ENCODE data around the gene RAC2.

DNA sequence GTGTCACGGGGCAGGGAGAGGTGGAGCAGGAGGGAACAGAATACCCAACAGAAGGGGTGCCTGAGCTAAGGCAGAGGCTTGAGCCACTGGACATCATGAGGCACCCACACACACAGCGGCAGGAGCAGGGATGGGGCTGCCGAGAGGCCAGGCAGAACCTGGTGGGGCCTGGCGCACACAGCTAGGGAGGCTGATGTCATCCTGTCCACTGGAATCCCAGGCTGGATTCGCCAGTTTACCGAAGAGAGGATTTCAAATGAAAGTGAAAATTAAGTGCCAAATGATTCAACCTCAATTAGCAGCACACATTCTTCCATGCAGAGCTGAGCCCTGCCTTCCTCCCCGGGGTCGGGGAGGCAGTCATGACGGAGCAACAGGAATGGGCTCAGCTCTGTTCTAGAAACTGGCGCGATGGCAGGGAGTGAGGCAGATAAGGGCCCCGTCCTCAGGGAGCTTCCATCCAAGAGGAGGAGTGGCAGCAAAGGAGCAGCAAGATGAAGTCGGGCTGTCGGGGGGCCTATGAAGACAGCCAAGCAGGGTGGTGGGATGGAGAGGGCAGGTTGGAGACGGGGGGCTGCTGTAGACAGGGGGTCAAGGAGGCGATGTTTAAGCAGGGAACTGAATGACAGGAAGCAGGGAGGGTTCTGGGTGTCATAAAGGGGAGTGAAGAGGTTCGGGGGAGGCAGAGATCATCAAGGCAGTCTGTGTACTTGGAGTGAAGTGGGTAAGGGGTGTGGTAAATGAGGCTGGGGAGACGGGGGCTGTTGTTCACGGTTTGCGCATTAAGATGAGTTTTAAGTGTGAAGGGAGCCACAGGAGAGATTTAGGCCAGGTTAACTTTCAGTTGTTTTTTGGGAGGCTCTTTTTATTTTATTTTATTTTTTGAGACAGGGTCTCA lies 6.4 kb downstream of the RAC2 start:
- TF ChIP-seq CTCF (IDR thresholded peaks at IDR 0.05 in 4 of 5, conservative IDR thresholded peaks at IDR 0.05 in 1 of 5) (no peak), POLR2A (IDR thresholded peaks at IDR 0.05) (no peak)

All from gastrocnemius medialis (tissue), 4 donors.